Memory B cell (primary cell): ENCODE results near the gene TTF2.
"Not testable (repeated sequence)": the region's sequence is repeated elsewhere in the genome, so short reads cannot be mapped to it uniquely, and the experiment has no call there.

Experiments used
- ATAC-seq: fragments of 150-1000 bp; cut with Tn5 transposase; 2 replicates; pipeline ENCODE4 v1.10.0; 2021; ENCODE audit warnings: low read depth, mild to moderate bottlenecking, moderate library complexity
- DNase-seq, 2 donors: peaks; one replicate each; pipeline ENCODE4 v3.0.0; 2022; ENCODE audit warnings: low spot score in 2 of 2
- H3K27ac Mint-ChIP-seq: one replicate; pipeline ENCODE4 v1.8.0; 2022; ENCODE audit warnings: mild to moderate bottlenecking, moderate library complexity, mixed read lengths
- H3K27me3 Mint-ChIP-seq: one replicate; pipeline ENCODE4 v1.8.0; 2022; ENCODE audit warnings: mixed read lengths
- H3K36me3 Mint-ChIP-seq: one replicate; pipeline ENCODE4 v1.8.0; 2022; ENCODE audit warnings: mild to moderate bottlenecking, mixed read lengths
- H3K4me1 Mint-ChIP-seq: one replicate; pipeline ENCODE4 v1.8.0; 2022; ENCODE audit warnings: mixed read lengths
- H3K4me3 Mint-ChIP-seq: one replicate; pipeline ENCODE4 v1.8.0; 2022; ENCODE audit warnings: mild to moderate bottlenecking, moderate library complexity, mixed read lengths
- H3K9me3 Mint-ChIP-seq: one replicate; pipeline ENCODE4 v1.8.0; 2022; ENCODE audit warnings: mixed read lengths

Gene TTF2

GRCh38 chr1:117092594-117092993, 32.5 kb downstream of the TTF2 start:
- Mint-ChIP-seq H3K4me1 (peaks cover 5% of the 10 kb centered on the region), H3K36me3 (peaks cover 40% of the 10 kb centered on the region), H3K9me3 (no peaks in the 10 kb centered on the region)

GRCh38 chr1:117093091-117093534, 33.0 kb downstream of the TTF2 start:
- ATAC-seq (no peak), DNase-seq (no peak)
- Mint-ChIP-seq H3K9me3 (no peaks in the 10 kb centered on the region), H3K4me3 (no peak overlapping the region), H3K36me3 (peaks cover 43% of the 10 kb centered on the region), H3K27ac (no peak overlapping the region), H3K4me1 (peaks cover 5% of the 10 kb centered on the region), H3K27me3 (no peaks in the 10 kb centered on the region)

More at GRCh38 chr1:117092594-117092993, 32.5 kb downstream of the TTF2 start:
- DNase-seq (no peak), ATAC-seq (no peak)
- H3K27ac Mint-ChIP-seq, result no peak overlapping the region
- no peaks in the 10 kb centered on the region for H3K27me3 Mint-ChIP-seq
- no peak overlapping the region for H3K4me3 Mint-ChIP-seq

GRCh38 chr1:117093870-117094621, 33.9 kb downstream of the TTF2 start:
- no peak overlapping the region for H3K27ac Mint-ChIP-seq

GRCh38 chr1:117094841-117095604, 34.9 kb downstream of the TTF2 start:
- H3K27me3 Mint-ChIP-seq, result no peaks in the 10 kb centered on the region
- H3K36me3 Mint-ChIP-seq, result peaks cover 46% of the 10 kb centered on the region
- no peaks in the 10 kb centered on the region for H3K9me3 Mint-ChIP-seq
- no peak overlapping the region for H3K27ac Mint-ChIP-seq
- no peak overlapping the region for H3K4me3 Mint-ChIP-seq
- ATAC-seq (no peak), DNase-seq (no peak)
- H3K4me1 Mint-ChIP-seq, result peaks cover 3% of the 10 kb centered on the region

More at GRCh38 chr1:117093870-117094621, 33.9 kb downstream of the TTF2 start:
- H3K4me1 Mint-ChIP-seq, result peaks cover 3% of the 10 kb centered on the region
- ATAC-seq, result peak; percentile 79
- H3K27me3 Mint-ChIP-seq, result no peaks in the 10 kb centered on the region
- DNase-seq, result no peak
- H3K9me3 Mint-ChIP-seq, result no peaks in the 10 kb centered on the region
- no peak overlapping the region for H3K4me3 Mint-ChIP-seq
- H3K36me3 Mint-ChIP-seq, result peaks cover 43% of the 10 kb centered on the region

- H3K27me3 Mint-ChIP-seq, result no peaks in the 10 kb centered on the region
- H3K4me3 Mint-ChIP-seq, result no peak overlapping the region
- ATAC-seq (no peak), DNase-seq (no peak)
- H3K27ac Mint-ChIP-seq, result no peak overlapping the region
- H3K9me3 Mint-ChIP-seq, result no peaks in the 10 kb centered on the region
- peaks cover 3% of the 10 kb centered on the region for H3K4me1 Mint-ChIP-seq
- peaks cover 41% of the 10 kb centered on the region for H3K36me3 Mint-ChIP-seq
Observed at GRCh38 chr1:117096951-117097408, 36.9 kb downstream of the TTF2 start.

- peaks cover 44% of the 10 kb centered on the region for H3K36me3 Mint-ChIP-seq
- DNase-seq, result no peak
Observed at GRCh38 chr1:117097443-117097842, 37.3 kb downstream of the TTF2 start.

GRCh38 chr1:117098287-117098890, 38.3 kb downstream of the TTF2 start:
- H3K4me1 Mint-ChIP-seq, result peaks cover 5% of the 10 kb centered on the region
- H3K4me3 Mint-ChIP-seq, result no peak overlapping the region
- no peaks in the 10 kb centered on the region for H3K9me3 Mint-ChIP-seq
- no peak overlapping the region for H3K27ac Mint-ChIP-seq
- ATAC-seq (no peak), DNase-seq (no peak)
- no peaks in the 10 kb centered on the region for H3K27me3 Mint-ChIP-seq
- H3K36me3 Mint-ChIP-seq, result peaks cover 44% of the 10 kb centered on the region

More at GRCh38 chr1:117097443-117097842, 37.3 kb downstream of the TTF2 start:
- Mint-ChIP-seq H3K4me3 (no peak overlapping the region), H3K27ac (no peak overlapping the region), H3K4me1 (peaks cover 5% of the 10 kb centered on the region), H3K27me3 (no peaks in the 10 kb centered on the region), H3K9me3 (no peaks in the 10 kb centered on the region)
- ATAC-seq, result no peak

- no peak overlapping the region for H3K4me3 Mint-ChIP-seq
- ATAC-seq, result no peak
- H3K36me3 Mint-ChIP-seq, result peaks cover 36% of the 10 kb centered on the region
- H3K9me3 Mint-ChIP-seq, result no peaks in the 10 kb centered on the region
- no peak for DNase-seq
- H3K4me1 Mint-ChIP-seq, result peaks cover 2% of the 10 kb centered on the region
- no peak overlapping the region for H3K27ac Mint-ChIP-seq
- no peaks in the 10 kb centered on the region for H3K27me3 Mint-ChIP-seq
Observed at GRCh38 chr1:117101334-117101733, 41.2 kb downstream of the TTF2 start.

GRCh38 chr1:117101858-117102257, 41.7 kb downstream of the TTF2 start:
- H3K27ac Mint-ChIP-seq, ATAC-seq, H3K27me3 Mint-ChIP-seq: not testable (repeated sequence)

GRCh38 chr1:117104986-117105385, 44.9 kb downstream of the TTF2 start:
- Mint-ChIP-seq H3K9me3 (no peaks in the 10 kb centered on the region), H3K27ac (no peak overlapping the region), H3K36me3 (peaks cover 15% of the 10 kb centered on the region), H3K27me3 (no peaks in the 10 kb centered on the region), H3K4me1 (peaks cover 2% of the 10 kb centered on the region), H3K4me3 (no peak overlapping the region)
- ATAC-seq (no peak), DNase-seq (no peak)

More at GRCh38 chr1:117101858-117102257, 41.7 kb downstream of the TTF2 start:
- H3K9me3 Mint-ChIP-seq, DNase-seq, H3K4me1 Mint-ChIP-seq, H3K4me3 Mint-ChIP-seq: not testable (repeated sequence)
- H3K36me3 Mint-ChIP-seq, result peaks cover 33% of the 10 kb centered on the region

- H3K36me3 Mint-ChIP-seq, result peaks cover 7% of the 10 kb centered on the region
- no peaks in the 10 kb centered on the region for H3K27me3 Mint-ChIP-seq
- H3K27ac Mint-ChIP-seq, result no peak overlapping the region
- peaks cover 2% of the 10 kb centered on the region for H3K4me1 Mint-ChIP-seq
- ATAC-seq (no peak), DNase-seq (no peak)
- no peak overlapping the region for H3K4me3 Mint-ChIP-seq
- H3K9me3 Mint-ChIP-seq, result no peaks in the 10 kb centered on the region
Observed at GRCh38 chr1:117105722-117106121, 45.6 kb downstream of the TTF2 start.

- H3K4me3 Mint-ChIP-seq, result no peak overlapping the region
- DNase-seq (no peak), ATAC-seq (no peak)
- no peaks in the 10 kb centered on the region for H3K9me3 Mint-ChIP-seq
- peaks cover 3% of the 10 kb centered on the region for H3K36me3 Mint-ChIP-seq
- H3K4me1 Mint-ChIP-seq, result peaks cover 2% of the 10 kb centered on the region
- H3K27ac Mint-ChIP-seq, result no peak overlapping the region
- no peaks in the 10 kb centered on the region for H3K27me3 Mint-ChIP-seq
Observed at GRCh38 chr1:117106478-117106877, 46.4 kb downstream of the TTF2 start.

GRCh38 chr1:117107364-117107763, 47.2 kb downstream of the TTF2 start:
- no peak for ATAC-seq

GRCh38 chr1:117110774-117111173, 50.6 kb downstream of the TTF2 start:
- DNase-seq (no peak), ATAC-seq (no peak)
- H3K27ac Mint-ChIP-seq, result no peak overlapping the region
- H3K27me3 Mint-ChIP-seq, result no peaks in the 10 kb centered on the region
- no peaks in the 10 kb centered on the region for H3K4me1 Mint-ChIP-seq
- H3K4me3 Mint-ChIP-seq, result no peak overlapping the region
- no peaks in the 10 kb centered on the region for H3K9me3 Mint-ChIP-seq
- H3K36me3 Mint-ChIP-seq, result no peaks in the 10 kb centered on the region

More at GRCh38 chr1:117107364-117107763, 47.2 kb downstream of the TTF2 start:
- no peaks in the 10 kb centered on the region for H3K36me3 Mint-ChIP-seq
- no peak overlapping the region for H3K27ac Mint-ChIP-seq
- DNase-seq, result no peak
- H3K9me3 Mint-ChIP-seq, result no peaks in the 10 kb centered on the region
- H3K4me1 Mint-ChIP-seq, result no peaks in the 10 kb centered on the region
- no peaks in the 10 kb centered on the region for H3K27me3 Mint-ChIP-seq
- no peak overlapping the region for H3K4me3 Mint-ChIP-seq
